A549 treated with Hydrocortisone at 1 μM for 4 hours (cell line): Measurements from ENCODE around the gene UQCR11. TPM values are rescaled to one million over a fixed set of nuclear protein-coding genes. Genes with fewer than 3 reads are reported as not detected.

Experiments used
- total RNA-seq: library from RNA; stranded (reverse); fragments of 200-300 nt; extraction: Qiagen RNA extraction; gene quantifications from 5 replicates; pipeline ENCODE4 v1.2.3, GENCODE V29; 2022

Gene UQCR11
- 68.4 to 207 TPM (median 177 TPM) in 5 replicates for total RNA-seq

GRCh38 chr19:1605236-1606137 lies at the start of gene UQCR11:
Gene UQCR11, minus strand, starts transcription at chr19:1605462. Its CDS starts 53 bp downstream, at chr19:1605409.

GRCh38 chr19:1652471-1653299 lies 47.4 kb upstream of the UQCR11 start, which contains the start of gene TCF3:
Gene TCF3, minus strand, starts transcription at chr19:1652615. Its CDS starts 2,367 bp downstream, at chr19:1650248.

GRCh38 chr19:1592755-1593500 lies 12.3 kb downstream of the UQCR11 start, which contains the start of gene MBD3:
Gene MBD3, minus strand, starts transcription at chr19:1592865. Its CDS starts 234 bp downstream, at chr19:1592631.

GRCh38 chr19:1568320-1569019 lies 36.8 kb downstream of the UQCR11 start, which contains the start of gene MEX3D:
Gene MEX3D, minus strand, starts transcription at chr19:1568325. Its CDS starts 267 bp downstream, at chr19:1568058.

Other genes with a start within 250 kb of the UQCR11 start
- 67.0 to 76.3 TPM (median 74.3 TPM) in 5 replicates for gene NDUFS7, start 221.6 kb downstream of the UQCR11 start, total RNA-seq
- 26.9 to 45.6 TPM (median 41.2 TPM) in 5 replicates for gene GAMT, start 203.9 kb downstream of the UQCR11 start, total RNA-seq
- gene DAZAP1, start 197.9 kb downstream of the UQCR11 start, total RNA-seq = 81.0 to 103 TPM (median 96.2 TPM) in 5 replicates
- 1,250 to 2,075 TPM (median 1,916 TPM) in 5 replicates for gene RPS15, start 167.1 kb downstream of the UQCR11 start, total RNA-seq
- 0.78 to 2.5 TPM (median 1.7 TPM) in 5 replicates for gene APC2, start 155.3 kb downstream of the UQCR11 start, total RNA-seq
- 10.4 to 18.8 TPM (median 16.6 TPM) in 5 replicates for gene C19orf25, start 126.2 kb downstream of the UQCR11 start, total RNA-seq
- gene PCSK4, start 115.1 kb downstream of the UQCR11 start, total RNA-seq = 0.64 to 1.0 TPM (median 0.85 TPM) in 5 replicates
- 3.9 to 6.6 TPM (median 4.9 TPM) in 5 replicates for gene REEP6, start 114.3 kb downstream of the UQCR11 start, total RNA-seq
- 3.4 to 4.2 TPM (median 3.5 TPM) in 5 replicates for gene ADAMTSL5, start 92.4 kb downstream of the UQCR11 start, total RNA-seq
- gene PLK5, start 81.4 kb downstream of the UQCR11 start, total RNA-seq = not detected in 5 replicates
- 6.5 to 11.6 TPM (median 10.8 TPM) in 5 replicates for gene MEX3D, start 37.1 kb downstream of the UQCR11 start, total RNA-seq
- 37.1 to 49.0 TPM (median 46.7 TPM) in 5 replicates for gene MBD3, start 12.6 kb downstream of the UQCR11 start, total RNA-seq
- gene TCF3, start 47.2 kb upstream of the UQCR11 start, total RNA-seq = 56.3 to 67.3 TPM (median 66.2 TPM) in 5 replicates
- gene ONECUT3, start 148.0 kb upstream of the UQCR11 start, total RNA-seq = not detected in 5 replicates
- gene ATP8B3, start 206.8 kb upstream of the UQCR11 start, total RNA-seq = 2.6 to 3.6 TPM (median 3.3 TPM) in 5 replicates
- 18.4 to 20.5 TPM (median 19.5 TPM) in 5 replicates for gene REXO1, start 243.0 kb upstream of the UQCR11 start, total RNA-seq